Mammary epithelial cell (primary cell): Measurements from ENCODE around the gene TXNRD1.

Experiments
- CTCF ChIP-seq, 2 donors: IDR thresholded peaks in 1 of 2; conservative IDR thresholded peaks in 1 of 2; 2 replicates each; pipeline ENCODE4 v1.5.1; 2011 to 2012; ENCODE audit warnings: inconsistent platforms in 2 of 2, low read length in 2 of 2, mild to moderate bottlenecking in 2 of 2, control low read depth in 1 of 2, low read depth in 1 of 2; ENCODE audit not compliant: insufficient read depth in 1 of 2; ENCODE audit errors: extremely low read depth in 1 of 2
- EZH2 ChIP-seq: IDR thresholded peaks from 2 replicates; pipeline ENCODE4 v1.6.1; 2012; ENCODE audit warnings: low read length, inconsistent platforms, borderline replicate concordance

- TF ChIP-seq CTCF (conservative IDR thresholded peaks at IDR 0.05 in 1 of 2, IDR thresholded peaks at IDR 0.05 in 1 of 2; ENCODE audit: extremely low read depth in 1 of 2, insufficient read depth in 1 of 2, low read depth in 1 of 2, low read length in 2 of 2) (no peak), EZH2 (no peak)
Observed at GRCh38 chr12:104377514-104377812, 161.9 kb downstream of the TXNRD1 start.
